SIG-M5 treated with dmso at 0.1 percent for 504 hours (cell line): ENCODE results near the gene MACROD2.

Experiments used
- DNase-seq: peaks from one replicate; lab custom pipeline; 2025; ENCODE audit not compliant: unreplicated experiment; lab: John Stamatoyannopoulos, UW

The MACROD2 gene

DNA sequence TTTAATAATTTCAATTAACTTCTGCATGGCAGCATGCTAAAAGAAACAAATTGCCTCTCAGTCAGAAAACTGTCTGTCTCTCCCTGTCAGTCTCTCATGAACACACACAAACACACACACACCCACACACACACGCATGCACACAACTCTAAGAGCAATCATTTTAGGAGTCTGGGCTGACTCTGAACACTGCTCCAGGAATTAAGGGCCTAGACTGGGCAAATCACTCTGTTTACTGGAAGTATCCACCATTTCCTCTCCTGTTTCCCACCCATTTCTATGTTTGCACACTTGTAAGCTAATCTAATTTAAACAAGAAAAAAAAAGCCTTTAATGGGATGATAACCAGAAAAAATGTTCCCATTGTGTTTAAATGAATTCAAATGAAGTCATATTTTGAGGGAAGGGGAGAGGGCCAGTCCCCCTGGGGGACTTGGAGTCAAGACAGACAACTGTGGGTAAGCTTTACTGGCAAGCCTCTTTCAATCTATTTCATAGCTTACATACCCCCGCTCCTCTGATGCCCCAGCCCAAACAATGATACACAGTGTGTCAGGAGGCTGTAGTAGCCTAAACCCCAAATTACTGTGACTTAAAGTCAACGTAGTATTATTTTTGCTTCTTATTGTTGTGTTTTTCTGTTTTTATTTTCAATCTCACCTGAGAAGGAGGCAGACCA is 789.9 kb downstream of the MACROD2 start:
- no peak for DNase-seq

DNA sequence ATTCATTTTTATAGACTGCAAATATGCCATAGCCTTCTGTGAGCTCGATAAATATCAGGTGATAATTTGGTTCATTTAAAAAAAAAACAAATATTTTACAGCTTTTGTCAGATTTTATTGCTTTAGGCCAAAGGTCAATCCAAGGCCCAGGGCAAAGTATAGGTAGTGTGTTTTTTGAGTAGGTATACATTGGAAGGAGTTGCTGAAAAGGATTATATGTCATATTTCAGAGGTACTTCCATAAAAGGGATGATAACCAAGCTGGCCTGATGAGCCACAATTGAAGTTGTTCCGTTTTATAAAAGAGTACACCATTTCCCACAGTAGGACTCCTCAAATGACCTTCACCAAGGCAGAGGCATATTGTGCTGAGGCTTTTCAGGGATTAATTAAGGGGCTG is 794.9 kb downstream of the MACROD2 start:
- no peak for DNase-seq

DNA sequence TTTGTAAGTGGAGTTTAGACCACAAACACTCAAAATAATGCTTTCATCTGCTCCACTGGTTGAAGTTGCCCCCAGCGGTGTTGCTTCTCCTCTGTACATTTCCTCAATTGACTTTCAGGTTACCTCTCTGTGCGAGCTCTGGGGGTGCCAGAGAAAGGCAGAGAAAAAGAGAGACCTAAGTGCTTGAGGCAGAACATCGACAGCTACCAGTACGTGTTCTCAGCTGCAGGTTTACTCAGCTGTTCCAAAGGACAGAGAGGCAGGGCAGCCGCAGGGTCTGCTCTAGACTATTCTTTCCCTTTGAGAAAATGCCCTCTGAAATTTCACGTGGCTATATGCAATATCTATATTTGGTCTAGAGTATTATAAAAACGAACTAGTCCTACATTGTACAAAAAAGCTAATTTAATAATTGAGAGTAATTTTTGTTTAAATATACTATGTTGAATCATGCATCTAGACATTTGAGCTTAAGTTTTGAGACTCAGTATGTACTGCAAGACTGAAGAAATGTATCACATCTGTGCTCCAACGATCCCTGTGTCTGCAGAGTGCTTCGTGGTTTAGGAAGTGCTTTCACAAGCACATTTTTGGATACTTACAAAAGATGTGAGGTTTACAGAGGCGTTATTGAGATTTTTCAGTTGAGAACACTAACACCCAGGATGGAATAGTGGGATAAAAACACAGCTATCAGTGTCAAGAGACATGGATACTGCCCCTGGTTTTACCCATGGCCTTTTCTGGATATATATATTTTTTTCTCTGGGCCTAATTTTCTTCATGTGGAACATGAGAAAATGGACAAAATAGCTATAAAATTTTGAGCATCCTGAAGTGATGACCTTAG is 795.7 kb downstream of the MACROD2 start:
- no peak for DNase-seq

DNA sequence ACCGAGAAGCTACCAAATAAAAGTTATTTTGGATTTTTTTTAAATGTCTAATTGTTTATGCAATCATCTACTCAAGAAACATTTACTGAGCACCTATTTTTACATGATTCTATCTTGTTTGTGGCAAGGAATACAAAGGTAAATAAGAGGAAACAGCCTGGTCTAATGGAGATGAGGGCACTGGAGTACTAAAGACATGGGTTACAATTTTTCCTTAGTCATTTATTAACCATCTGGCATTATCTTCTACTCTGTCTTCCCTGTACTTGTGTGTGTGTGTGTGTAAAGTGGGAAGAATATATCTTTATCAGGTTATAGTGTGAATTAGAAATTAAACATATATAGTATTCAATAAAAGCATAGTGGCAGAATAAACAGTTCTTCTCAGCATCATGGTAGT is 797.6 kb downstream of the MACROD2 start:
- DNase-seq: no peak

DNA sequence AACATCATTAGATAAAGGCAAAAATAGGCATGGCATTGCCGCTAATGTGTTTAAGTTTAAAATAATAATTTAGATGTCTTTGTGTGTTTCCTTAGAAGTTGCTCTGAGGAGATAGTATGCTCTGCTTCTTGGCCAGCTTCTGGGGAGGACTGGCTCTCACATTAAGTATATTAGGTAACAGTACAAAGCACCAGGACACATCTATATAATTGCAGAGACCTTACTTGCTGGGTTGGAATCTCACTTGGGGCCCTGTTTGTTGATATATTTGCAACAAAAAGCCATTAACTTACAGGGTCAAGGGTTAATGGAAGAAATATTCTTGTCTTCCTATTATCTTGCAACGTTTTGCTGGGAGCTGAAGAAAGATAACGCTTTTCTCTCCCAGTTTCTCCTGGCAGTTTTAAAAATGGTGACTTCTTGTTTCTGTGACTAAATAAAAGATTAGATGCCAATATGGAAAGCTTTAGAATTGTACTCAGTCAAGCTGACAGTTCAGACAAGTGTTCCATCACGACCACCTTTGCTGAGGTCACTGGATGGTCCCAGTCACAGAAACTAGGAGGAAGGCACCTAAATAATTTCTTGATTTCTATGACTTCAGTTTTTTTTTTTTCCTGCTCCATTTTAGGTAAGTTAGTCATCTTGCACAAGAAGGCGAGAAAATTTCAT is 804.4 kb downstream of the MACROD2 start:
- DNase-seq: no peak

DNA sequence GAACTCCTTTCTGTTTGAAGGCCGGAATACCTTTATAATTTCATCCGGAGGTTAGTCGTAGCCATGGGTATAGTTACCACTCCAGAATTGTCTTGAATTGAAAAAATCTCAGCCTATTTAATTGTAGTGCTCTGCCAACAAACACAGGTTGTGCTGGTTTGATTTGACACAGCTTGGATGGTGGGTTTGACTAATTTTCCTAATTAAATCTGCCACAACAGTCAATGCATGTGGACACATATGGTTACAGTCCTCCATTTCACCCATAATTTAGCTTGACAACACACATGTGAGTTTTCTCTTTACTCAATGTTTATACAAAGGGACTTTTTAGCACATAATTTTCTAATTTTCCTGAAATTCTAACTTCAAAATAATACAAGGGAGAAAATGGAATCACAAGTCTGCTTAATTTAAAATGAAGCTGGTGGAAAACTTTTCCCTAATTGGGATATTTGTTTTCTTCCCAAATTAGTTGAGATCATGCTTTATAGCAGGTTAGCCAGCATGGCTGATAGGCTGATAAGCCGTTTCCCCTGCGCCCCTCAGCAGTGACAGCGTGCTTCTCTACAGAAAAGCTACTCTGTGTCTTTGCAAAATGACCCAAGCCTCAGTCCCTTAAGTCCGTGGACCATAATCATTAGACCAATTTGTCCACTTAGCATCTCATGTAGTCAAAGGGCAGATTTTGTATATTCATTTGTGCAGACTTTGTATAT is 805.5 kb downstream of the MACROD2 start:
- no peak for DNase-seq

DNA sequence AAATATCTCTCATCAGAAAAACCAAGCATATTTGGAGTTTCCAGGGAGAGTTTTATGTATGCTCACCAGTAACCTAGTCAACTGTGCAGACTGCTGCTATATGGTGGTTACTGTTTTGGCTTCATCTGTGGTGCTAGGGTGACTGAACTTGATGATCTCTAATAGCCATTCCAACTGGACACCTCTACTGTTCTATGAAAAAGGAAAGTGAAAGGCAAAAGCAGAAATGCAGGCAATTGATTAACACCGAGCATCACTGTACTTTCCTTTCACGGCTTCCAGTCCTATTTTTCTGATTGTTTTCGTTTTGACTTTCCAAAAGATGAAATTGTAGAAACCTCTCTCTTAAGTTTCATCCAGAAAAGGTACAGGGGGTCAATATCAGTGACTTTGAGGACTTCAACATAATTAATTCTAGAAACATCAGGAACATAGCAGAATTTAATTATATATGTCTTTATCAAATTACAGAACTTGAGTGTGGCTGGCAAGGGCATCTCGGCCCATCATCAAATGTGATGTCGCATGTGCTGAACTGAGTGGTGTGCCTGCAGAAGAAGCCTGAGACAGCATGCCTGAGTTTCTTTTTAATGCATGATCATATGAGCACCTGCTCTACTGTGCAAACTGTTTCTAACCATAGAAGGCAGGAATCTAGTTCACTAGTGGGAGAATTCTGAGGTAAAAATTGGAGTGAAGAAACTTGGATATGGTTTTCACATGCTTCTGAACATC is 806.4 kb downstream of the MACROD2 start:
- no peak for DNase-seq

DNA sequence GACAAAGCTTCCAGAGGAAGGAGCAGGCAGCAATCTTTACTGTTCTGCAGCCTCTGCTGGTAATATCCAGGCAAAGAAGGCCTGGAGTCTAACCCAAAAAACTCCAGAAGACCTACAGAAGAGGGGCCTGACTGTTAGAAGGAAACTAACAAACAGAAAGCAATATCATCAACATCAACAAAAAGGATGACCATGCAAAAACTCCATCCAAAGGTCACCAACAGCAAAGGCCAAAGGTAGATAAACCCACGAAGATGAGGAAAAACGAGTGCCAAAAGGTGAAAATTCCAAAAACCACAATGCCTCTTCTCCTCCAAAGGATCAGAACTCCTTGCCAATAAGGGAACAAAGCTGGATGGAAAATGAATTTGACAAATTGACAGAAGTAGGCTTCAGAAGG is 811.9 kb downstream of the MACROD2 start:
- no peak for DNase-seq

DNA sequence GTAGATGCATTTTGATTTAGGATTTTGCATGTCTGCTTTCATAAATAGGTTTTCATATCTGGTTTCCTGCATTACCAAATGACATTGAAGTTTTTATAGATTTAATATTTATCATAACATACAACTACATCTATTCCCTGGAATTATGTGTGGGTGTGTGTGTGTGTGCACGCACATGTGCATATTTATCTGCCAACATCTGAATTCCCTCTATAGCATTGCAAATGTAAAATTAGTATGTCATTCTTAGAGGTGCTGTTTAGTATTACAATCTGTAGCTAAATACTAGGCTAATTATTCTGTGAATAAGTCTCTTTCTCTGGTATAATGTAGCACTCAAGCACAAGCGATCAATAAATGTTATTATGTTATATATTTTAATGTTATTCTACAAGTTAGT is 820.0 kb downstream of the MACROD2 start:
- DNase-seq: no peak

DNA sequence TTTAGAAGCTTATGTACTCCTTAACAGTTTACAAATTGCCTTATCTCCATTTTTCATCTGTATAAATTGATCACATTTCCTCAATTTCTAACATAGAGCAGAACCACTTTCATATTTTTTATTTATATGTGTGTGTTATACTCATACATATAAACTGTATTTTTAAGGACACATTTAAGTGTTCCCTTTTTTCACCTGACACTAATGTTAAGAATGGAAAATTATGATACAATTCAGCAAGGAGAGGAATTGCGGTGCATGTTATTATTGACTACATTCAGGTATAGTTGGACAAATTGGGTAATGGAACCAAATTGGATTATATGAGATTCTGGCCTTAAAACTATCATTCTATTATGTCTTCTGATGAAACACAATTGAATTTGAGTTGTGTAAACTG is 821.2 kb downstream of the MACROD2 start:
- no peak for DNase-seq

DNA sequence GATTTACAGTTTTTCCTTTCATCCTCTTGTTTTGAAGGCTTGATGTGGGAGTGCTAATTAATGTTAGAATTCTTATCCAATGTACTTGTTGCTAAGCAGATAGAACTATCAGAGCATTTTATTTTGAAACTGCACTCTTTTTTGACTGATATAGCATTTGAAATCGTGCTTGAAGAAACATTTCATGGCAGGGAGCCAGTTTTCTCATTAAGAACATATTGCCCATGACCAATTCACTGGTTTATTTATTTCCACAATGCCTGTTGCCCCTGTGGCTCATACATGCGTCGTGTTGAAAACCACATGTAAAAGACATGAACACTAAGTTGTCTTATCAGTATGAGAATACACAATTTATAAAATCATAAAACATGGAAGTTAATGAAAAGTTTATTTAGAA is 821.8 kb downstream of the MACROD2 start:
- DNase-seq: no peak

DNA sequence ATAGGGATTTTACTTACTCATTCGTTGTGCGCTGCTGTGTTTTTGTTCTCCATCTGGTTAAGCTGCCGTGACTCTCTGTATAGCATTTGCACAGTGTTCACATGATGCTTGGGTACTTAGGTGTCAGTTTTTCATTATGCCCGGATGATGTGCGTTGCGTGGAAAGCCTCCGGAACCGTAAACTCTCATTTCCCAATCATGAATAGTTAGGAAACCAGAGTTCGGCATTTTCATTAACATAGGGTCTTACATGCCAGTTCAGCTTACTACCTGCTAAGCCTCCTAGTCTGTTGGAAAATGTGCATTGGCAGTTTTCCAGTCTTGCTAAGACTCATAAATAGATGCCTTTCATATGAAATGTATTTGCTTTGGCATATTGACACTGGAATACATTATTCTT is 825.5 kb downstream of the MACROD2 start:
- DNase-seq: no peak

DNA sequence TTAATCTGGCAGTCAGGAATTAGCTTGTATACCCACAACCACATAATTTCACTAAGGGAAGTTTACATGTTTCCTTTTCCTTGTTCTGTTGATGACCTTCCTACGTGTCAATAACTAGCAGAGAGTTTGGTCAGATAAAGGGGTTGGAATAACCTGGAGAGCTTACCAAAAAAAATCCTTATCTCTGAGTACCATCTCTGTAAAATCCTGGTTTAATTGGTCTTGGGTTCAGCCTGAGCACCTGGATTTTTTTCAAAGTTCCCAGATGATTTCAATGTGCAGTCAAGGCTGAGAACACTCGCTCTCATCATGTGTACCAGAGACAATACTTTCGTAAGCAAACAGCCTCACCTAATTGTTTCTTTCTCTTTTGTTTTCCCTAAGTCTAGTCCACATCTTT is 825.9 kb downstream of the MACROD2 start:
- no peak for DNase-seq

DNA sequence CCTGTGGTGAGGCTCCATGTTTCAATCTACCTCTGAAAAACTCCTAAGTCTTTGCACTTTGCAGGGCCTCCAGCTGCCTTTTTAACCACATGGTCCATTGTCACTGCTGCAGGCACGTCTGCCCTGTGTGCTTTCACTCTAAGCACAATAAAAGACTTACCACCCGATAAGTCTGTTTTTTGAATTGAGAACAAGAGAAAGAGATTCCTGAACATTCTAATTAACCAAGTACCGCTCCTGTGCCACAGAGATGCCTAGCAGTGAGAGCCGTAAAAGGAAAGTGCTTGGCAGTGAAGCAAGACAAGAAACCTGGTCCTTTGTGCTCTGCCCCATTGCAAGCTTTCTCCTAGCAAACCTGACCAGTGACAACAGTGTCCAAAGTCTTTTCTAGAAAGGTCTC is 829.7 kb downstream of the MACROD2 start:
- DNase-seq: no peak

DNA sequence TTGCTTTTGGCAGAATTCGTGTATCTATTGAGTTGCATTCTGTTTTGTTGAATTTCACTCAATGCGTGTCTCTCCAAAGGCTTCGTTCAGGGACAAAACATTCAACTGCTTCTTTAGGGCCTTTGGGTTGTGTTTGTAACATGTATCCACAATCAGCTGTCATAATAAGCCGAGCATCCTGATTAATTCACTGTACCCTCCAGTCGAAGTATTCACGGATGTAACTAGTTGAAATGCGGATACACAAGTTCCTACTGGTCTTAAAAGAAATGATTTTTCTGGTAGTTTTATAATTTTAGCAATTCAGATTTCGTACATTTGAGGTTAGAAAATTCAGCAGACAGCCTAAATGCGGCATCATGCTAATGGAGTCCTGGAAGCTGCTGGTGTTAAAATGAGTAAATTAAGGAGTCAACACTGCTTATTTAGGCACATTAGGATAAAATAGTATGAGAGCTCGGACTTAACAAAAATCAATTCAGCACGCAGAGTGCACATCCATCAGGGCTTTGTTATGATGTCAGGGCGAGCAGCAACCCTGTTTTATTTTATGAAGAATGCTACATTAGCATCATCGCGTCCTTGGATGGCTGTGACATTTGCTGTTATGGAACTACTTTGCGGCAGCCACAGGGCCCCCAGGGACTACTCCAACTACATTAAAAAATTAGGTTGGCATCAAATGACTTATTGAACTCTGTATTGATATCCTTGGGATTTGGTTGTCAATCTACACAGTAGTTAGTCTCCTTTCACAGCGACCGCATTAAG is 831.4 kb downstream of the MACROD2 start:
- DNase-seq: no peak

DNA sequence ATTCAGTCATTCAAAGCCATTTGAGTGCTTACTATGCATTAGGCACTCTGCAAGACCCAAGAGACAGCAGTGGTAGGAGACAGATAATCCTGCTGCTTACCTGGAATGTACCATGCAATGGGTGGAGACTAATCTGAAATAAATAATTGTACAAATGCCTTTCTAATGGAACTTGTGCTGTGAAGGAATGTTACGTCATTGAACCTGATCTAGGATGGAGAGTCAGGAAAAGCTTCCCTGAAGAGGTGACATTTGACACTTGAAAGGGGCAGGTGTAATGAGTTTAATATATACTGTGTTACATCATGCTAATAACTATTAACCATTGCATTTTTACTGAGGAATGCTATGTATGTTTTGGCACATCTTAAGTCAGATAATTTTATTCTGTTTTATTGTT is 833.1 kb downstream of the MACROD2 start:
- DNase-seq: no peak

DNA sequence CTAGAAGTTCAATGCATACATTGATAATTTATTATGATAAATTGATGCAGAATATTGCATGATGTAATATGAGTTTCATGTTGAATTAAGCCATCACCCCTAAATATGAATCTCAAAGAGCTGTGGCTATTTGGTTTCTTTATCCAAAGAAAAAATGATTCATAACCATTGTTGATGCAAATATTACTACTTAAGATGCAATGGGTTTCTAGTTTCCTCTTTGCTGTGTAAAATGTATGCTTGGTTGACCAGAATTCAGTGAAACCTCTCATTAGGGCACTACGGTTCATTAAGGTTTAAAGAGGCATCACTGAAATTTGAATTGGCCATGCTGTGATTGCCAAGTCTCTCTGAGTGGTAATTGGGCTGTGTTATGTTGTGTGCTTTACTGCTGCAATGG is 834.6 kb downstream of the MACROD2 start:
- no peak for DNase-seq

DNA sequence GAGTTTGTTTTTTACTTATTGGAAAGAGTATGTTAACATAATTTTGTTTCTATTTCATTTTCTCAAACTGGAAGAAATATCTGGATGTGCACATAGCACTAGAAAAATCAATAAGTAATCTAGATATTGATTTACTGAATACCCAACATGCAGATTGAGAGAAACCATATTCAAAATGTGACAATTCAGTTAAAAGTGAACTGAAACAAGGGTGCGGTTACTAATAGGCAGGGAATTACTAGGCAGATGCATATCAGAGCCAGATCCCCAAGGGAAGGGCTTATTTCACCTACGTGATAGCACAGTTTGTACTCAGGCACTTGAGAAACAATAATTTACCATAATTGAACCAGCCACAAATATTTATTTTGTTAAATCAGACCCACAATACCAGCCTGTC is 835.1 kb downstream of the MACROD2 start:
- no peak for DNase-seq

DNA sequence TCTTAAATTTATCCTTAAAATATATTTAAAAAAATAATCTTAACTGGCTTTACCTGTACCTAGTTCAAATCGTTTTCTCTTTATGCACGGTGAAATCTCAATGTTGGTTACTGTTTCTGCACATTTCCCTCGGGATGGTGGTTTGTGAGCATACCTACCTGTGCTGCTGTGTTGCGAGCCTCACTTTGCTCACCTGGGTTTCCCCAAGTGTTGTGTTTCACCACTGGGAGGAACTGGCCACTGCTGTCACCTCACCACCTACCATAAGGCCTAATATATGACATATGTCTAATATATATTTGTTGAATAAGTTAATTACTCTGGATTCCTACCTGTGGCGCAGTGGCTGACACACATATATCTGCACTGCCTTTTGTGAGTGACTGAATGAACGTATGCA is 835.6 kb downstream of the MACROD2 start:
- DNase-seq: no peak

DNA sequence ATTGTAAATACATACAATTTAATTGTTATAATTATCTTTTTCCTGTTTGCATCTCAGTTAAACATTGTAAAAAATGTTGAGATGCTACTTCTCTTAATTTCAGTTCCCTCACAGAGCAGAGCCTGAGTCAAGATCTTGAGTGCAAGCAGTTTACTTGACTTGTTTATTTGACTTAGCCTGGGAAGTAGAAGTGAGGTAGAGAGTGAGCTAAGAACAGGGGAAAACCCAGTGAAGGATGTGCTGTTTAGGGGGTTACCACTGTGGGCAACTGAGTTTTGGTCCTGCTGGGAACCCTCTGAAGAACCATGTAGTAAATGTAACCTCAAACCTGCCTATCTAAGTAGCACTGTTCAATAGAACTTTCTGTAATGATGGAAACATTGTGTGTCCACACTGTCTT is 837.3 kb downstream of the MACROD2 start:
- no peak for DNase-seq
